Kasumi-1 (cell line): ENCODE results near the gene ABAT.
A peak's percentile ranks its signal among the peaks of the same experiment; 100 is the strongest.

ENCODE experiments used
- DNase-seq, 2 experiments: peaks; one replicate each; lab custom pipeline; 2025; lab: John Stamatoyannopoulos, UW

ABAT gene

DNA sequence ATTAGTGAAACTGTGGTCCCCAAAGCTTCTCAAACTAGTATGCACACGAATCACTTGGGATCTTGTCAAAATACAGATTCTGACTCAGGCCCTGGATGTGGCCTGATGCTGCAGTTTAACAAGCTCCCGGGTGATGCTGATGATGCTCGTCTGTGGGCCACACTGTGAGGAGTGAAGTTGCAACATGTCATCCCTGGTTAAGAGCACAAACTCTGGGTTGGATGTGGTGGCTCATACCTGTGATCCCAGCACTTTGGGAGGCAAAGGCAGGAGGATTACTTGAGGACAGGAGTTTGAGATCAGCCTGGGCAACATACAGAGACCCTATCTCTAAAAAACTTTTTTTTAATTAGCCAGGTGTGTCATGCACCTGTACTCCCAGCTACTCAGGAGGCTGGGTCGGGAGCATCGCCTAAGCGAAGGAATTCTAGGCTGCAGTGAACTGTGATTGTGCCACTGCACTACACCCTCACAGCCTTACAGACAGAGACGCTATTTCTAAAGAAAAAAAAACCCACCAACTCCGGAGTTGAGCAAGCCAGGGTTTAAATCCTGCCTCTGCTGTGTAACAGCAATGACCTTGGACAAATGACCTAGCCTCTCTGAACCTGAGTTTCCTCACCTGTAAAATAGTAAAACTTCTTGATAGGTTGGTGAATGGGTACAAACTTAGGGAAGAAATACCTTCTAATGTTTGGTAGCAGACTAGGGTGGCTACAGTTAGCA, 24.4 kb upstream of the ABAT start:
- DNase-seq = no peak

DNA sequence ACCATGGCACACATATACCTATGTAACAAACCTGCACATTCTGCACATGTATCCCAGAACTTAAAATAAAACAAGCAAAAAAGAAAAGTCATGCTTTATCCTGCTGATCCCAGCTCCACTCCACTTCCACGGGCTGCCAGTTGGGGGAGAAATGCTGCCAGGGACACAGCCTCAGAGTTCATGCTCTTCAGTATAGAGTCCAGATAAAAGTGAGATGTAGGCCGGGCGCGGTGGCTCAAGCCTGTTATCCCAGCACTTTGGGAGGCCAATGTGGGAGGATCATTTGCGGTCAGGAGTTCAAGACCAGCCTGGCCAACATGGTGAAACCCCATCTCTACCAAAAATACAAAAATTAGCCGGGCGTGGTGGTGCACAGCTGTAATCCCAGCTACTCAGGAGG, 22.5 kb upstream of the ABAT start:
- peak in 1 of 2 experiments; percentile 11 for DNase-seq

DNA sequence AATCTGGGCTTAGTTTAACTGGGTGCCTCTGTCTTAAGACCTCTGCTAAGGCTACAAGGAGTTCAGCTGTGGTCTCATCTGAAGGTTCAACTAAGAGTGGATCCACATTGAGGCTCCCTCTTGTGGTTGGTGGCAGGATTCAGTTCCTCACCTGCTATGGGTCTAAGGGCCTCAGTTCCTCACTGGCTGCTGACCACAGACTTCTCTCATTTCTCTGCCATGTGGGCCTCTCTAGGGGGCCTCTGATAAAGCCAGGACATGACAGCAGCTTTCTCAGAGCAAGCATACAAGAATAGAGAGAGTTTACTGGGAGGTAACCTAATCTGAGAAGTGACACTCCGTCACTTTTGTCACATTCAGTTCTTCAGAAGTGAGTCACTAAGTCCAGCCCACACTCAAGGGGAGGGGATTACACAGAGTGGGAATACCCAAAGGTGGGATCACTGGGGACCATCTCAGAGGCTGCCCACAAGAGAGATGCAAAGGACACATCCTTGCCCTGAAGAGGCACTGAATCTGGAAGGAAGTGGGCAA, 19.2 kb upstream of the ABAT start:
- peak; percentile 14 to 35 for DNase-seq

DNA sequence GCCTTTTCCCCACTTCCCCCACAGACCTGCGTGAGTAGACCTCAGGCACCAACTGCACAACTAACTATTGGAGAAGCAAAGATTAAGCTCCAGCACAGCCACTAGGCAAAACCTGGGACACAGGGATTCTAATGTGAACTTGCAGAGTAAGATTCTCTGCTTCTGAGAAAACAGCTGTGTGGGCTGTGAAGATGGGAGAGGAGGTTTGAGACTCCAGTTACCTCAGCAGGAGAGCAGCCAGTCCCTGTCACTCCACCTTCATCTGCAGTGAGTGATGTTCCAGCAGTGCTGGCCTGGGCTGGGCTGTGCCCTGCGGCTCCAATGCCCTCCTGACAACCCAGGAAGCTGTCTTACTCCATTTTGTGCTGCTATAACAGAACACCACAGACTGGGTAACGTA, 18.0 kb upstream of the ABAT start:
- DNase-seq = no peak

DNA sequence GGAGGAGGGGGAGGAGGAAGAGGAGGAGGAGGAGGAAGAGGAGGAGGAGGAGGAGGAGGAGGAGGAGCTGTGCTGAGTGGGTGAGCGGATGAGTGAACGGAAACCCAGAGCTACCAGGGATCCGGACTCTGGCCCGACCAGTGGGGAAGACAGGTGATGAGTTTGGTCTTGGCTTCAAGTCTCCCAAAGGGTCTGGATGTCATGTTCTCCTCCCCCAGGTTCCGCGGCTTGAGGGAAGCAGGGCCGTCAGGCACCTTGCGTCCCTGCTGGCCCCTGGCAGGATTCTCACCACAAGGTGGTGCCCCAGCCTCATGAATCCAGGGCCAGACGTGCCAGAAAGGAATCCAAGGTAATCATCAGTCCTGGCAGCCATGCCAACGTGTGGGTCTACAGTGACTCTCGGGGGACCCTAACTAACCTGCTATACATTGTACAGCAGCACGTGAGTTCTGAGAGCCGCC, 13.5 kb upstream of the ABAT start:
- peak; percentile 1 to 28 for DNase-seq

DNA sequence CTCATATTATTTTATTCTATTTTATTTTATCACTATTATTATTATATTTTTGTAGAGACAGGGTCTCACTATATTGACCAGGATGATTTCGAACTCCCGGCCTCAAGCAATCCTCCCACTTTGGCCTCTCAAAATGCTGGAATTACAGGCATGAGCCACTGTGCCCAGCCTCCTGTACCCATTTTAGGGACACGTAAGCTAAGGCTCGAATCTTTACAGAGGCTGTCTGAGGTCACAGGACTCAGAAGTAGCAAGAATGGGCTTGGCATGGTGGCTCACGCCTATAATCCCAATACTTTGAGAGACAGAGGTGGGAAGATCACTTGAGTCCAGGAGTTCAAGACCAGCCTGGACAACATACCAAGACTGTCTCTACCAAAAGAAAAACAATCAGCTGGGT, 12.7 kb upstream of the ABAT start:
- no peak for DNase-seq

DNA sequence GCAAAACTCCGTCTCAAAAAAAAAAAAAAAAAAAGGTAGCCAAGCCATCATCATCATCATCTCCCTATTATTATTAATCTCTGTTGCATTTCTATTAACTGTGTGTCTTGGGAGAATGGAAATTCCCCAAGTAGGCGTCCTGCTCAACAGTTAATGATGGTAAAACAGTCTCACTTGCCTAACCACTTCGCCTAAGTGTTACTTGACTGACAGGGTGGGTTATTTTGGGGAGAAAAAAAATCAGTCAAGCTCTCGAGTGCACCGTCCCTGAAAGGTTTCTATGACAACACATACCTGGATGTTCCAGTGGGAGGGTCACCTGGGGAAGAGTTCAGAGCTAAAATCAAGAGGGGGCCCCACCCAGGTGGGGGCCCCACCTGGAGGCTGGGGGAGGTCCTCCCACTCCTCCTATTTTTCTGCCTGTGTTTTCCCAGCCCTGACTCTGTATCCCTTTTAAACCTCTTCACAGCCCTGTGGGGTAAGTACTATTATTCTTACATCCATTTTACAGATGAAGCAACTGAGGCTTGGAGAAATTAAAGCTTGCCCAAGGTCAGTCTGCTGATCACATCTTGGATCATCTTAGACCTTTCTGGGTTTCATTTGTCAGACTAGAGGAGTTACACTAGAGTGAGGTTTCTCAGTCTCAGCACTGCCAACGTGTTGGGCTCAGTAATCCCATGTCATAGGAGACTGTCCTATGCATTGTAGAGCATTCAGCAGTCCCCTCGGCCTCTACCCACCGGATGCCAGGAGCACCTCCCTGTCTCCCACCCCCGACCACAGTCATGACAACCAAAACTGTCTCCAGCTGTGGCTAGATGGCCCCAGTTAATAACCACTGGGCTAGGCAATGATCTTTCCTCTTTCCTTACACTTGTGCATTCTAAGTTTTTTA, 11.0 kb upstream of the ABAT start:
- DNase-seq = no peak

DNA sequence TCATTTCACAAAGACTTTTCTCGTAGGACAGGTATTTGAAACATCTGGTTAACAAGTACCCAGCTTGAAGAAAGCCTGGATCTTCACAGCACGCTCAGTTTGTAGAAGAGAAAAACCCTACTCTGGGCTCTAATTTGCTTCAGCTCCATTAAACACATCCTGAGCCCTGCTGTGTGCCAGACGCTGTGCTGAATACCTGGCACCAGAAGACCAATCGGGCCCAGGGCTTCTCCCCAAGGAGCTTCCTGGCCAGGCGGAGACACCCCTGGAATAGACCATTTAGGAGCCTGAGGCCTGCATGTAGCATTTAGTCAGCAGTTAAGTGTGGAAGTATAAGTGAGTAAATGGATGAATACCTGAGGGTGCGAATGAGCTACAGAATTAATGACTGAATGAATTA, 8.9 kb upstream of the ABAT start:
- DNase-seq = no peak

DNA sequence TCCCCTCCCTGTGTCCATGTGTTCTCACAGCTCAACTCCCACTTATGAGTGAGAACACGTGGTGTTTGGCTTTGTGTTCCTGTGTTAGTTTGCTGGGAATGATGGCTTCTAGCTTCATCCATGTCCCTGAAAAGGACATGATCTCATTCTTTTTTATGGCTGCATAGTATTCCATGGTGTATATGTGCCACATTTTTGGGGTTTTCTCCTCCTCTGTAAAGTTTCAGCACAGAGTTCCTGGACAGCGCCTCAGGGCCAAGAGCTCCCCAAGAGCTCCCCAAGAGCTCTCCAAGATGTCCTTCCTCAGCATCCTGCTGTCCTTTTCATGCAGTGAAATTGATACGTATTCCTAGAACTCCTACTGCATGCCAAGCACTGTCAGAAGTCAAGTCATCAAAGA, 6.9 kb upstream of the ABAT start:
- DNase-seq = no peak

DNA sequence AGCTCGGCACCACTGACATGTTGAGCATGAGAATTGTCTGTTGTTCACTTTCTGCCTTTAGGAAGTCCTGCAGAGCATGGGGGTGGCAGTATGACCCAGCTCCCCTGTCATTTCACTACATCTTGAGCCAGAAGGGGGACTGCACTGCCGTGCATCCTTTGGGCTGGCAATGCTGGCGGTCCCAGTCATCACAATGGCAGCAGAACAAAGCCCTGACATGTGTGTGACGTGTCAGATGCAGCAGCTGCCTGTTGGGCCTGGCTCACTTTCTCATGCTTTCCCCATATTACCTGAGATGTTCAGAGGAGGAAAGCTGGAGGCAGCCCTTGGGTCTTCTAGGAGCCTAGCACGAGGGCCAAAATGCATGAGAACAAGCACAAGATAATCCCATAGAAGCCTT, 6.3 kb upstream of the ABAT start:
- DNase-seq = no peak

DNA sequence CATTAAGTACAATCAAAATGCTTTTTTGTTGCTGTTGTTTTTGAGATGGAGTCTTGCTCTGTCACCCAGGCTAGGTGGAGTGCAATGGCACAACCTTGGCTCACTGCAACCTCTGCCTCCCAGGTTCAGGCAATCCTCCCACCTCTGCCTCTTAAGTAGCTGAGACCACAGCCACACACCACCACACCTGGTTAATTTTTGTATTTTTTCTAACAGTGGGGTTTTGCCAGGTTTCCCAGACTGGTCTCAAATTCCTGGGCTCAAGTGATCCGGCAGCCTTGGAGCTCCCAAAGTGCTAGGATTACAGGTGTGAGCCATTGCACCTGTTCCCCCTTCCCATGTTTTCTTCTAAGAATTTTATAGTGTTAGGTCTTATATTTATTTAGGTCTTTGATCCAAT, 4.9 kb upstream of the ABAT start:
- DNase-seq = no peak

DNA sequence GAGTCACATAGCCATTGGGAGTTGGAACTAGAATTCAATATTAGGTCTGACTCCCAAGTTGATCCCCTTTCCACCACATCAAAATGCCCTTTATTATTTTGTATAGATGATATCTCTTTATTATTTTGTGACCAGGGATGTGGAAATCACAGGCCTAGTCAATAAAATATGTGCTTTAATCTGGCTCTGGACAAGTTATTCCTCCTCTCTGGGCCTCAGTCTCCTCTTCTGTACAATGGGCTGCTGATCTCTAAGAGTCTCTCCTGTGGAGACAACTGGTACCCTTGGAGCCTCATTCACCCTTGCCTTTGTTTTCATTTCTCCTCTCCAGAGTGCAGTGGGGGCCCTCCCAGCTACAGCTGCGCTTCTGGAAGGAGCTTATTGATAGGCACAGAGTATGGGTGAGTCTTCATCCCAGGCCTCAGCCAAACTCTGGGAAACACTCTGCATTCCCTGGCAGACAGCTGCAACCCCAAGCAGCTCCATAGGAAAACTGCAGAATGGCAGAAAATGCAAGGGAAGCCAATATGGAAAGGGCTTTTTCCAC, 4.3 kb upstream of the ABAT start:
- DNase-seq = no peak

DNA sequence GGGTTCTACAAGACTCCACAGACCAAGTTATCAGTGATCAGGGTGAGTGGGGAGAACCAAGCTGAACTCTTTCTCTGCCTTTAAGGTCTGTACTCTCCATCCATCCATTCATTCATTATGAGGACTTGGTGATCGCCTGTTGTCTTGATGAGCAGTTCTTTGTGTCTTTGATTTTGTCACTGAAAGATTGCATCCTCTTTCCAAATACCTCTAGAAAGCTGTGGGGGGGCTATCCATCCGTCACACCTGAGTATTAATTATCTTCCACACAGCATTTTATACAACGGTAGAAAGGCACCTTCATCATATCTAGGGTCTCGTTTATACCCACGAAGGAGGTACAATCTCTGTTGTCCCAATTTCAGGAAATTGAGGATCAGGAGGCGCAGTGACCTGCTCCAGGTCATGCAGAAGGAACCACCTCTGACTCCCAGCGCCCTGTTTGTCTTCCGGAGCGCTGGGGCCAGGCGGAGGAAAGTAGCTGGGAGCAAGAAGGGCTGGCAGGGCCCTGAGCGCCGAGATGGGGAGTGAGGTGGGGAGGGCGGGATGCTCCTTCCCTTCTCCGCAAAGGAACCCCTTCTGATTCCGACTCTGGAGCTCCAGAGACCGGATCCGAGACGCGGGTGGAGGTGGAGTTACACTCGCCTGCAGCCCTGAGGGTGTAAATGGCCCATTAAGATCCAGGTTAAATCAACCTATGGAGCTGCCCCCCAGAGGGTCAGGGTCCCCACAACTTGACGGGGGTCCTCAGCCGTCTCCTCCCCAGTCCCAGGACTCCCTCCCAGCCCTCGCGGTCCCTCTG, 605 bp upstream of the ABAT start:
- DNase-seq = no peak

DNA sequence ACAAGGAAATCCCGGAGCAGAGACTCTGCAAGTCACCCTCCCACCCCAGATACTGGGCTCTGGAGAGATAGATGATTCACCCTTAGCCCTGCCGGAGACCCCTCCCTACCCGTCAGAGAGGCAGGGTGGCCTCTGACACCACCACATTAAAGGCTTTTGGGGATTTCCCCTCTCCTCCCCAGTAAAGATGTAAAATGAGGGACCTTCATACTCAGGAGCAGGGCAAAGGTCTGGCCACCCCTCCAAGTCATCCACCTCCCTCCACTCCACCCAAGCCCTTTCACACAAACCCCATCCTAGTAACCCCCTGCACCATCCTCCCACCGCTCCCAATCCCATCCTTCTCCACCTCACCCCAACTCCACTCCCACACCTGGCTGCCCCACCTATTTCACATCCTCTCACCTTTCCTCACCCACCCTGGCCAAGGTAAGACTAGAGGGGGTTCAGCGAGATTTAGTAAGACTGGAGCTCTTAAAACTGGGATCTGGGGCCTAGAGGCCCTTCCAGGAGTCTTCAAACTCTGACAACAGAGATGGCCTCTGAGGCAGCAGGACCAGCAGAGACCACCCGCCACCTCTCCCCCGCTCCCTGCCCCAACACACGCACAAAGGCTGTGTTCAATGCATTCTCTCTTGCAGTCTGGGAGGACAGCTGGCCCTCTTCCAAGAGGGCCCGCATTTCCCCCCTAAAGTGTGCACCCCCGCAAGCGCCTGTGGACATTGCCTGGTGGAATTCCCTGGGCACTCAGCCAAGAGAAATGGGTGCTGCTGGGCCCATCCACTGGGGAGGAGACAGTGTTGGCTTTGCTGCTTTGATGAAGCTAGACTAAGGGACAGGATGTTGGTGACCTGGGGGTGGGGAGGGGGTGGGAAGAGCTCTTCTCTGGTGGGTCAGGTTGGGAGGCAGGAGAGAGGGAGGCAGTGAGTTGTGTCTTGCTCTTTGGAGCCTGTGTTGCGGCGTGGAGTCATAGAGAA, 1.1 kb downstream of the ABAT start:
- DNase-seq = no peak

DNA sequence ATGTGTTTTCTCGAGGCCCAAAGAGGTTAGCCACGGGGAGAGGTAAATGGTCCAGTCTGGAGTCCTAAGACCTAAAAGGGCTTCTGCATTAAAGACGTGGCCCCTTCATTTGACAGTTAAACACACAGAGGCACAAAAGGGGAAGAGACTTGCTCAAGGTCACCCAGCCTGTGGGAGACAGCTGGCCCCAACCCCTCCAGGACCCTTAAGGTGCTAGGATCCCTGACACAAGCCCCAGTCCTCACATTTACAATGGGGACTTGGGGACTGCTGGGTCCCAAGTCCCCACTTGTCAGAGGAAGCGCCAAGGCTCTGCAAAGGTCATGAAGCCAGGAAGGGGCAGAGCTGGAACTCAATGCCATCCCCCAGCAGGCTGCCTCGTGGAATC, 1.7 kb downstream of the ABAT start:
- no peak for DNase-seq

DNA sequence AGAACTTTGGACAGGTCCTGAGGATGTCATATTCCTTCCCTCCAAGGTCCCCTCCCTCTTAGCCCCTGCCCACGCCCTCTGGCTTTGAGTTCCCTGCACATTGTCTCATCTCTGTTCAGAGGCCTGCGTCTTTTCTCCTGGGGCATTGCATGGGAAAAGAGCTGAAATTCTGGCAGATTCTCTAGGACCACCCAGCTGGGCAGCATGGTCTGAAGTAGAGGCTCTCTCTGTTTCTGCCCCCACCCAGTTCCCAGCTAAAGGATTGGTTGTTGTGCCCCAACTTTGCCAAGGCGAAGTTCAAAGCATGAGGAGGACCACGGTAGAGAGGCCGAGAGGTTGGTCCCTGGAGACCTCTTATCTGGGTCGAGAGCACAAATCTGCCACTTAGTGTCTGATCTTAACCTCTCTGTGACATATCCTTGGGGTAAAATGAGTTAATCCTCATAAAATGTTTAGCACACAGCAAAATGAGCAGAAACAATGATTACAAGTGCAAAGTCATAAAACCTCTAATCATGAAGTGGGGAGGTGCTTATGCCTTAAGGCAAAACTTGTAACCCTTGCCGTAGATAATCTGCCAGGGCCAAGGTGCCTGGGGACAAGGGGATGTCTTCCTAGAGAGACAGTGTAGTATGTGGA, 2.4 kb downstream of the ABAT start:
- no peak for DNase-seq

DNA sequence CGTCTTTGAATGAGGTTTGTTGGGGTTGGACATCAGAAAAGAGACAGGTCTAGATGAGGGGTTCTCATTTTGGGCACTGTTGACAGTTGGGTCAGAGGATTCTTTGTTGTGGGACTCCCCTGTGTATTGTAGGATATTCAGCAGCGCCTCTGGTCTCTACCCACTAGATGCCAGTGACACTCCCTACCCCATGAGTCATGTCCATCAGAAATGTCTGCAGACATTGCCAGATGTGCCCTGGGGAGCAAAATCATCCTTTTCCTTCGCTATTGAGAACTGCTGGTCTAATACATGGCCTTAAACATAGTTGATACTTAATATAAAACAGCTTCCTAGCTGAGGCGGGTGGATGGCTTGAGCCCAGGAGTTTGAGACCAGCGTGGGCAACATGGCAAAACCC, 3.1 kb downstream of the ABAT start:
- no peak for DNase-seq

DNA sequence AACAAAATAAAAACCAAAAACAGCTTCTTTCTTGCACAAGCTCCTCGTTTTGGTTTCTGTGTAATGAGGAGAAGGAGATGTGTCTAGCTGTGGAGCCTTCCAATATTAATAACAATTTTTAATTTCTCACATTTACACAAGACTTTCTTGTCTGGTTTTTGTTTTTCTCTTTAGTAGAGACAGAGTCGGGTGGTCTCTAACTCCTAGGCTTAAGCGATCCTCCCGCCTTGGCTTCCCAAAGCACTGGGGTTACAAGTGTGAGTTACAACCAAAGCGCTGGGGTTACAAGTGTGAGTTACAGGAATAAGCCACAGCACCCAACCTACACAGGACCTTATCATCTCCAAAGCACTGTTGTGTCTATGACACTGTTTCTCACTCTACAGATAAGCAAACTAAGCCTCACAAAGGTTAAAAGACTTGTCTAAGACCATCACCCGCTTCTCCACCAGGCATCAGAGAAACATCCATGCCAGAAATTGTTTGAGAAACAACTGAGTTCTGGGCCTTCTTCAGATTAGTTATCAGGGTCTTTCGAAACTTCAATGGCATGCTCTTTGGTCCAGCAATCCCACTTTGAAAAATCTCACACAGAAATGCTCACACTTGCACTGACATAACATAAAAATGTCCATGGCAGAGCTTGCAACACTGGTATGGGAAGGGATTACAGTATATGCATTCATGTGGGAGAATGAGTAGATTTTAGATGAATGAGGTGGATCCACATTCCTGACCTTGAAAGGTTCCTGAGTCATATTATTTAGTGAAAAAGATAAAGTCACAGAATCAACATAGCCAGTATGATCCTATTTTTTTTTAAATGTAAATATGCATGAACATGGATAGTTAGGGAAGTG, 3.9 kb downstream of the ABAT start:
- DNase-seq = no peak

DNA sequence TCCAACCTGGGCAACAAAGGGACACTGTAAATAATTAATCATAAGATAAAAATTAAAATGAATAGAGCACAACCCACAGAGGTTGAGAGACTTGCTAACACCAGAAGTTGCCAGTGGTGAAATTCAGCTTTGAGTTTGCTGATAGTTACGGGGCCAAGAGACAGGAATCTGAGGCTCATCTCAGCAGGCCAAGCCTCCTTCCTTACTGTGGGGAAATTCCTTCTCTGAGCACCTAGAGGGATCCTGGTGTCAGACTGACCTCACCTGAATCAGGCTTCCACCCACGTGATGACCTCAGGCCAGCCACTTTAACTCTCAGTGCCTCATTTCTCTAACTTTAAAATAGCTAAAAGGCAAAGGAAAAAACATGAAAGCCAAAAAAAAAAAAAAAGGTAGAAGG, 4.7 kb downstream of the ABAT start:
- no peak for DNase-seq
